Suprapubic skin (tissue), 4 donors: ENCODE measurements around the gene TOM1L2.

Source experiments
- CTCF ChIP-seq, 2 donors: fragments of 200-600 bp in 1 of 2; fragments of 450-650 bp in 1 of 2; sonication (generic) in 1 of 2; IDR thresholded peaks; one replicate each; pipeline ENCODE4 v1.5.1; 2016 to 2019; ENCODE audit warnings: antibody characterized with exemption in 2 of 2, mild to moderate bottlenecking in 1 of 2, moderate library complexity in 1 of 2
- EP300 ChIP-seq: sonication (generic); formaldehyde crosslinking; IDR thresholded peaks from one replicate; pipeline ENCODE4 v1.6.1; 2017; ENCODE audit warnings: antibody characterized with exemption
- POLR2A ChIP-seq, 2 donors: fragments of 450-650 bp; IDR thresholded peaks; one replicate each; pipeline ENCODE4 v1.6.1; 2017; ENCODE audit warnings: antibody characterized with exemption in 2 of 2, mild to moderate bottlenecking in 2 of 2, moderate library complexity in 2 of 2
- POLR2AphosphoS5 ChIP-seq, 3 donors: sonication (generic); formaldehyde crosslinking; IDR thresholded peaks; one replicate each; pipeline ENCODE4 v1.6.1; 2017; ENCODE audit warnings: antibody characterized with exemption in 3 of 3

DNA sequence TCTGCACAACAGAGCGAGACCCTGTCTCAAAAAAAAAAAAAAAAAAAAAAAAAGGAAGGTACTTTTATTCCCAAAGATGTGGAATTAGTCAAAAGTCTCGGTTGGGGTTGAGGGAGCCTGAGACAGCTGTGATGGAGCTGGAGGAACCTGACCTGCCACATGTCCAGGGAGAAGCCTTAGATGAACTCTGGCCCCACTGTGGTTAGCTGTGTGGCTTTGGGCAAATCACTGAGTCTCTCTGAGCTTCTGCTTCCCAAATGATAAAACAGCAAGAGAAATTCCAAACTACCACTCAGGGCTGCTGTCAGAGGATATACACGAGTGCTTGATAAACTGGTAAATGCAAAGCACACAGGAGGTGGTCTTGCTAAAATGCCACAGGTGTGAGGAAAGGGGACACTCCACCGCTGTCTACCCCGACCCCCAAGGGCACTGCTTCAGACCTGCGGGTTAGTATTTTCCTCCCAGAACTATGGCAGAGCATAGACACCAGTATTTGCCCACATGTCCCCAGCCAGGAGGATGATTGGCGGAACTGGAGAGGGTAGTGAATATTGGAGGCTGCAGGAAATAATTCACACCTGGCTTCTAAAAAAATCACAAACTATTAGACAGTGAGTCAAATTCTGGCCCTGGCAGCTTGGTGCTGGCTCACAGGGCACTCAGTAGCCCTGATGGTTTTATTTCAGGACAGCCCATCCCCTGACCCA is 15.1 kb upstream of the TOM1L2 start:
- no peak for TF ChIP-seq CTCF (IDR thresholded peaks at IDR 0.05)
- no peak for TF ChIP-seq POLR2A (IDR thresholded peaks at IDR 0.05)
- TF ChIP-seq POLR2AphosphoS5 (IDR thresholded peaks at IDR 0.05): no peak
- TF ChIP-seq EP300: no peak
